Natural killer cell (primary cell): ENCODE measurements around the gene OTOR. TPM values are rescaled to one million over a fixed set of nuclear protein-coding genes. Genes with fewer than 3 reads are reported as not detected.

Experiments
- ATAC-seq, 3 donors: fragments of 150-1000 bp in 2 of 3; fragments of 200-7000 bp in 1 of 3; cut with Tn5 transposase; 1 replicate in 1 of 3; 2 replicates in 2 of 3; pipeline ENCODE4 v1.10.0; 2021; ENCODE audit warnings: mild to moderate bottlenecking in 2 of 3, moderate library complexity in 2 of 3
- DNase-seq, 2 donors: peaks; one replicate each; pipeline versions ENCODE4 v3.0.0 to v3.0.0-alpha.2; 2013 to 2021; ENCODE audit warnings: mixed read lengths in 1 of 2
- H3K27ac ChIP-seq: one replicate; pipeline ENCODE4 v1.5.1; 2013; ENCODE audit warnings: mild to moderate bottlenecking, low read length
- H3K27me3 ChIP-seq: one replicate; pipeline ENCODE4 v1.6.1; 2013; ENCODE audit warnings: low read length; ENCODE audit not compliant: control insufficient read depth, insufficient read depth
- H3K36me3 ChIP-seq: one replicate; pipeline ENCODE4 v1.6.1; 2013; ENCODE audit warnings: low read length; ENCODE audit not compliant: control insufficient read depth, insufficient read depth
- H3K4me1 ChIP-seq: one replicate; pipeline ENCODE4 v1.6.1; 2013; ENCODE audit warnings: low read length; ENCODE audit not compliant: control insufficient read depth, insufficient read depth
- H3K4me3 ChIP-seq: one replicate; pipeline ENCODE4 v1.5.1; 2013; ENCODE audit warnings: low read length
- H3K9me3 ChIP-seq: one replicate; pipeline ENCODE4 v1.6.1; 2013; ENCODE audit warnings: low read length; ENCODE audit not compliant: control insufficient read depth, insufficient read depth
- H3K27ac Mint-ChIP-seq, 2 donors: one replicate each; pipeline ENCODE4 v1.8.0; 2022; ENCODE audit warnings: mild to moderate bottlenecking in 2 of 2, mixed read lengths in 2 of 2, moderate library complexity in 1 of 2
- H3K27me3 Mint-ChIP-seq, 2 donors: one replicate each; pipeline ENCODE4 v1.8.0; 2022; ENCODE audit warnings: low read depth in 2 of 2, mixed read lengths in 2 of 2
- H3K36me3 Mint-ChIP-seq: one replicate; pipeline ENCODE4 v1.8.0; 2022; ENCODE audit warnings: mixed read lengths
- H3K4me1 Mint-ChIP-seq, 2 donors: one replicate each; pipeline ENCODE4 v1.8.0; 2022; ENCODE audit warnings: mixed read lengths in 2 of 2
- H3K4me3 Mint-ChIP-seq: one replicate; pipeline ENCODE4 v1.8.0; 2022; ENCODE audit warnings: mild to moderate bottlenecking, moderate library complexity, mixed read lengths
- H3K9me3 Mint-ChIP-seq, 2 donors: one replicate each; pipeline ENCODE4 v1.8.0; 2022; ENCODE audit warnings: mixed read lengths in 2 of 2
- WGBS: methylation state at CpG from one replicate; pipeline ENCODE4 v1.1.7; 2013; ENCODE audit warnings: missing lambda C conversion rate; ENCODE audit not compliant: insufficient coverage; 5-methylcytosine and 5-hydroxymethylcytosine counted together
- intact Hi-C: fragments of 100-400 bp; cut with micrococcal nuclease; formaldehyde crosslinking; loops from one replicate; pipeline ENCODE4 v1.14.2; 2022
- total RNA-seq, 4 donors: library from RNA; stranded (reverse); fragments of 120-200 nt in 1 of 4; gene quantifications; one replicate each; pipeline versions ENCODE4 v1.2.3 to v1.2.4, GENCODE V29; 2013 to 2022
- TF ChIP-seq, protein P1 (sequence below): fragments of 200-600 bp; IDR thresholded peaks from one replicate; pipeline ENCODE4 v1.8.0; 2022; ENCODE audit warnings: antibody characterized with exemption

Gene OTOR
- total RNA-seq, 3 donors from 2014 or later (not counting 1 experiment from before 2014, with no cell fraction given): not detected

DNA sequence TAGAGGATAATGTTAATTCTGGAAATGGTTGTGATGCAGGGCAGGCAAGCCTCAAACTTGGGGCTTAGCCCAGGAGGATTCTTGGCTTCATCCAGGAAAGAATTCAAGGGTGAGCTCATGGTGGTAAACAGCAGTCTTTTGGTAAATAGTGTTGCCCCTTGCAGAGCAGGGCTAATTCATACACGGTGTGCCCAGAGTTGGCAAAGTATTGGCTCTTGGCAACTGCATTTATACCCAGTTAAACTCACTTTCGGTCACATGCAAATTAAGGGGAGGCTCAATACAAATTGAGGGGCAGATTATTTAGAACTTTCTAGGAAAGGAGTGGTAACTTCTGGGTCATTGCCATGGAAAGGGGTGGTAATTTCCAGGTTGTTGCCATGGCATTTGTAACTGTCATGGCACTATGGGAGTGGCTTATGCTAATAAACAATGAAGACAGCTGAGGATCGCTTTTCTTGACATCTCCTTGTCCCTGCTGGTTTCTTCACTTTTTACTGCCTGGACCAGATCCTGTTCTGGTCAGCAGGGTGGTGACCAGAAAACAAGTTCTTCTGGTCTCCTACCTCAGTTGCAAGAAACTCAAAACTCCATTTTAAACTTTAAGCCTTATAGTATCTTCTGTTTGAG, 3.9 kb upstream of the OTOR start:
- ATAC-seq (no peak), DNase-seq (no peak)
- H3K36me3 Mint-ChIP-seq: peaks cover 29% of the 10 kb centered on the region
- H3K27ac Mint-ChIP-seq: no peak overlapping the region
- H3K27me3 Mint-ChIP-seq: peaks cover 16 to 21% of the 10 kb centered on the region in 2 donors
- H3K9me3 Mint-ChIP-seq: no peaks in the 10 kb centered on the region
- H3K27ac ChIP-seq: no peak overlapping the region
- H3K4me1 ChIP-seq: no peaks in the 10 kb centered on the region
- no peaks in the 10 kb centered on the region for H3K9me3 ChIP-seq
- no peaks in the 10 kb centered on the region for H3K27me3 ChIP-seq
- no peak overlapping the region for H3K4me3 ChIP-seq
- intact Hi-C loops: no loop called here
- peaks cover 25% of the 10 kb centered on the region for H3K36me3 ChIP-seq
- H3K4me3 Mint-ChIP-seq: no peak overlapping the region
- 92% methylated on average over 3 of the region's 3 CpGs for WGBS
- TF ChIP-seq, protein P1, sequence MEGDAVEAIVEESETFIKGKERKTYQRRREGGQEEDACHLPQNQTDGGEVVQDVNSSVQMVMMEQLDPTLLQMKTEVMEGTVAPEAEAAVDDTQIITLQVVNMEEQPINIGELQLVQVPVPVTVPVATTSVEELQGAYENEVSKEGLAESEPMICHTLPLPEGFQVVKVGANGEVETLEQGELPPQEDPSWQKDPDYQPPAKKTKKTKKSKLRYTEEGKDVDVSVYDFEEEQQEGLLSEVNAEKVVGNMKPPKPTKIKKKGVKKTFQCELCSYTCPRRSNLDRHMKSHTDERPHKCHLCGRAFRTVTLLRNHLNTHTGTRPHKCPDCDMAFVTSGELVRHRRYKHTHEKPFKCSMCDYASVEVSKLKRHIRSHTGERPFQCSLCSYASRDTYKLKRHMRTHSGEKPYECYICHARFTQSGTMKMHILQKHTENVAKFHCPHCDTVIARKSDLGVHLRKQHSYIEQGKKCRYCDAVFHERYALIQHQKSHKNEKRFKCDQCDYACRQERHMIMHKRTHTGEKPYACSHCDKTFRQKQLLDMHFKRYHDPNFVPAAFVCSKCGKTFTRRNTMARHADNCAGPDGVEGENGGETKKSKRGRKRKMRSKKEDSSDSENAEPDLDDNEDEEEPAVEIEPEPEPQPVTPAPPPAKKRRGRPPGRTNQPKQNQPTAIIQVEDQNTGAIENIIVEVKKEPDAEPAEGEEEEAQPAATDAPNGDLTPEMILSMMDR: no peak
- peaks cover 0 to 5% of the 10 kb centered on the region in 2 donors for H3K4me1 Mint-ChIP-seq

DNA sequence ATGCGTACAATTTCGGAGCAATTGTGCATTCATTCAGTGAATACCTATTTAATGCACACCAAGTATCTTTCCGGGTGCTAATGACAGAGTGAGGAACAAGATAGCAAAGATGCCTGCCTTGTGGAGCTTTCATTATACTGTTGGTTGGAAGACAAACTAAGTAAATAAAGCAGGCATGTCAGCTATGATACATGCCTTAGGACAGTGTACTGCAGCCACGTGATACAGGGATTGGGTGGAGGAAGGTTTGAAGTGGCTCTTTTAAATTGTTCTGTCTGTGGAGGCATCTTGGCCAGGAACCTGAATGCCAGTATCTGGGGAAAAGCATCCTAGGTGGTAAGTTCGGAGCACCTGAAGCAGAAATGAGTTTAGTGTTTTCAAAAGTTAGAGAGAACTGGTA, 3.0 kb upstream of the OTOR start:
- Histone ChIP-seq H3K36me3 (peaks cover 17% of the 10 kb centered on the region), H3K27ac (no peak overlapping the region), H3K4me1 (no peaks in the 10 kb centered on the region), H3K4me3 (no peak overlapping the region), H3K9me3 (no peaks in the 10 kb centered on the region), H3K27me3 (no peaks in the 10 kb centered on the region)
- intact Hi-C loops: no loop called here
- Mint-ChIP-seq H3K27me3 (peaks cover 24 to 27% of the 10 kb centered on the region in 2 donors), H3K4me1 (no peaks in the 10 kb centered on the region), H3K9me3 (no peaks in the 10 kb centered on the region), H3K36me3 (peaks cover 20% of the 10 kb centered on the region), H3K27ac (no peak overlapping the region), H3K4me3 (no peak overlapping the region)
- DNase-seq (no peak), ATAC-seq (no peak)
- 83% methylated on average over 4 of the region's 5 CpGs for WGBS
- TF ChIP-seq, protein P1: no peak

DNA sequence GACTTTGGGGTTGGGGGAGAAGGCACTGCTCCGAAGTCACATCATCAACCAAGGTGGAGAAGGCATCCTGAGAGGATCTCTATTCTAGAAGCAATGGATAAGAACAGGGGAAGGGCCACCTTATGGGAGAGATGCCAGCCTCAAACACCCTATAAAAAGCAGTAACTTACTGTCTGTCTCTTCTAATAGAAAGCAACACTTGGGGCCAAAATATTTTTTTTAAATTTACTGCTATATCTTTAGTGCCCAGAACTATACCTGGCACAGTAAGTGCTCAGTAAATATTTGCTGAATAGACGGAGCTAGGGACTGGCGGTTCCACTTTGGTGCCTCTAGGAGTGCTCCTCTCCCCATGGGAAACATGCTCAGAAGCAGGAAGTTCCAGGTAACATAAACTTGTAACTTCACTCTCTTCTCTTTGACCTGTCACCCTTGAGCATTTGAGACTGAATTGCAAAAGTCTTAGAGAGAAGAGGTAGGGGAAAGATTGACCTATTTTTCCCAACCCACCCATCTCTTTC, 807 bp upstream of the OTOR start:
- ATAC-seq (no peak), DNase-seq (no peak)
- H3K4me3 ChIP-seq: no peak overlapping the region
- no peaks in the 10 kb centered on the region for H3K4me1 ChIP-seq
- no peaks in the 10 kb centered on the region for H3K36me3 Mint-ChIP-seq
- intact Hi-C loops: no loop called here
- peaks cover 3% of the 10 kb centered on the region for H3K27me3 ChIP-seq
- H3K4me3 Mint-ChIP-seq: no peak overlapping the region
- H3K36me3 ChIP-seq: no peaks in the 10 kb centered on the region
- H3K27ac Mint-ChIP-seq: no peak overlapping the region
- no peaks in the 10 kb centered on the region for H3K9me3 ChIP-seq
- peaks cover 31 to 39% of the 10 kb centered on the region in 2 donors for H3K27me3 Mint-ChIP-seq
- no peak overlapping the region for H3K27ac ChIP-seq
- 78% methylated on average over 3 of the region's 3 CpGs for WGBS
- TF ChIP-seq, protein P1: no peak
- H3K9me3 Mint-ChIP-seq: no peaks in the 10 kb centered on the region
- H3K4me1 Mint-ChIP-seq: no peaks in the 10 kb centered on the region

DNA sequence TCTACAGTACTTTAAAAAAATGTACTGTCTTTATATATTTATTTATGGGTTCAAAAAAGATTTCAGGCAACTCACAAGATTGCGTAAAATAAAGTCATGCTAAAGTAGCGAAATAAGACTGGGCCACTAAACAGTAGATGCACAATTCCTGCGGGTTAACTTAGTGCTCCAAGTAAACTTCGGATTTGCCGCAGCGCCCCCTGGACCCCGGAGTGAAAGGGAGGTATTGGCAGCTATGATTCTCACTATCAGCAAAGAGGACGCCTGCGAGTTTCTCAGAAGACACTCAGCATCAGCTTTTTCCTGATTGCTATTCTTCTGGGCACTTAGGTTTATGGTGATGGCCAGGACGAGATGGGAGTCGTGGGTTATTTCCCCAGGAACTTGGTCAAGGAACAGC, 1.4 kb downstream of the OTOR start:
- H3K36me3 Mint-ChIP-seq: no peaks in the 10 kb centered on the region
- H3K4me3 ChIP-seq: no peak overlapping the region
- no peak overlapping the region for H3K27ac Mint-ChIP-seq
- intact Hi-C loops: no loop called here
- no peaks in the 10 kb centered on the region for H3K4me1 ChIP-seq
- peaks cover 31 to 46% of the 10 kb centered on the region in 2 donors for H3K27me3 Mint-ChIP-seq
- H3K27ac ChIP-seq: no peak overlapping the region
- 53% methylated on average over 11 of the region's 11 CpGs for WGBS
- H3K9me3 Mint-ChIP-seq: no peaks in the 10 kb centered on the region
- ATAC-seq (no peak), DNase-seq (no peak)
- H3K4me3 Mint-ChIP-seq: no peak overlapping the region
- H3K4me1 Mint-ChIP-seq: no peaks in the 10 kb centered on the region
- TF ChIP-seq, protein P1: no peak
- H3K36me3 ChIP-seq: no peaks in the 10 kb centered on the region
- H3K27me3 ChIP-seq: peaks cover 3% of the 10 kb centered on the region
- H3K9me3 ChIP-seq: no peaks in the 10 kb centered on the region
